Liver (tissue), 9 donors: ENCODE results near the gene LRRC27. TPM values are rescaled to one million over a fixed set of nuclear protein-coding genes. Genes with fewer than 3 reads are reported as not detected.

Experiments
- DNase-seq: peaks from one replicate; pipeline ENCODE4 v3.0.0-alpha.2; 2017; ENCODE audit warnings: low spot score
- H3K27ac ChIP-seq, 2 donors: one replicate each; pipeline ENCODE4 v1.7.0; 2013; ENCODE audit warnings: inconsistent platforms in 2 of 2, low read length in 2 of 2, control low read depth in 1 of 2, low read depth in 1 of 2, mild to moderate bottlenecking in 1 of 2
- H3K27me3 ChIP-seq, 4 donors: one replicate each; pipeline versions ENCODE4 v1.6.1 to v1.7.0; 2013; ENCODE audit warnings: low read length in 3 of 4, inconsistent platforms in 1 of 4, mild to moderate bottlenecking in 1 of 4, moderate library complexity in 1 of 4; ENCODE audit not compliant: control insufficient read depth in 4 of 4, insufficient read depth in 4 of 4
- H3K36me3 ChIP-seq, 4 donors: one replicate each; pipeline versions ENCODE4 v1.6.1 to v1.7.0; 2013; ENCODE audit warnings: low read length in 3 of 4, mild to moderate bottlenecking in 3 of 4, low read depth in 1 of 4, moderate library complexity in 1 of 4; ENCODE audit not compliant: control insufficient read depth in 4 of 4, insufficient read depth in 3 of 4
- H3K4me1 ChIP-seq, 4 donors: one replicate each; pipeline versions ENCODE4 v1.6.1 to v1.7.0; 2013; ENCODE audit warnings: low read length in 3 of 4, mild to moderate bottlenecking in 3 of 4, moderate library complexity in 1 of 4; ENCODE audit not compliant: control insufficient read depth in 4 of 4, insufficient read depth in 4 of 4
- H3K4me3 ChIP-seq, 3 donors: one replicate each; pipeline versions ENCODE4 v1.6.1 to v1.7.0; 2013; ENCODE audit warnings: low read length in 3 of 3, control low read depth in 1 of 3, low read depth in 1 of 3, mild to moderate bottlenecking in 1 of 3
- H3K9ac ChIP-seq, 2 donors: one replicate each; pipeline ENCODE4 v1.7.0; 2013; ENCODE audit warnings: low read length in 2 of 2, mild to moderate bottlenecking in 2 of 2, moderate library complexity in 2 of 2, control low read depth in 1 of 2, low read depth in 1 of 2
- H3K9me3 ChIP-seq, 4 donors: one replicate each; pipeline versions ENCODE4 v1.6.1 to v1.7.0; 2013; ENCODE audit warnings: low read length in 3 of 4; ENCODE audit not compliant: control insufficient read depth in 4 of 4
- ATF3 ChIP-seq: IDR thresholded peaks from 2 replicates; pipeline ENCODE4 v1.6.1; 2016; ENCODE audit warnings: antibody characterized with exemption
- CTCF ChIP-seq: fragments of 150-350 bp; IDR thresholded peaks from 2 replicates; pipeline ENCODE4 v1.5.1; 2017; ENCODE audit warnings: improper control_type of control experiment, low read depth, low read length; ENCODE audit not compliant: missing input control
- EGR1 ChIP-seq, 2 donors: IDR thresholded peaks; 2 replicates each; pipeline ENCODE4 v1.6.1; 2016 to 2018; ENCODE audit warnings: antibody characterized with exemption in 2 of 2, low read depth in 2 of 2
- FOXA1 ChIP-seq: IDR thresholded peaks from 2 replicates; pipeline ENCODE4 v1.6.1; 2016; ENCODE audit warnings: antibody characterized with exemption
- FOXA2 ChIP-seq: IDR thresholded peaks from 2 replicates; pipeline ENCODE4 v1.6.1; 2016; ENCODE audit warnings: antibody characterized with exemption
- GABPA ChIP-seq, 2 donors: IDR thresholded peaks in 1 of 2; conservative IDR thresholded peaks in 1 of 2; 2 replicates each; pipeline ENCODE4 v1.6.1; 2016; ENCODE audit warnings: antibody characterized with exemption in 2 of 2, mild to moderate bottlenecking in 1 of 2, moderate library complexity in 1 of 2
- HNF4A ChIP-seq, 2 donors: conservative IDR thresholded peaks; 2 replicates each; pipeline ENCODE4 v1.6.1; 2016; ENCODE audit warnings: antibody characterized with exemption in 2 of 2, mild to moderate bottlenecking in 2 of 2
- HNF4G ChIP-seq: IDR thresholded peaks from 2 replicates; pipeline ENCODE4 v1.6.1; 2016; ENCODE audit warnings: antibody characterized with exemption
- JUND ChIP-seq, 2 donors: IDR thresholded peaks; 2 replicates each; pipeline ENCODE4 v1.6.1; 2016; ENCODE audit warnings: antibody characterized with exemption in 2 of 2
- MAX ChIP-seq: IDR thresholded peaks from 2 replicates; pipeline ENCODE4 v1.6.1; 2016; ENCODE audit warnings: antibody characterized with exemption
- NR2F2 ChIP-seq: IDR thresholded peaks from 2 replicates; pipeline ENCODE4 v1.6.1; 2016; ENCODE audit warnings: antibody characterized with exemption
- RAD21 ChIP-seq, 2 donors: IDR thresholded peaks; 2 replicates each; pipeline ENCODE4 v1.6.1; 2016; ENCODE audit warnings: antibody characterized with exemption in 2 of 2, mild to moderate bottlenecking in 2 of 2
- SP1 ChIP-seq: IDR thresholded peaks from 2 replicates; pipeline ENCODE4 v1.6.1; 2018; ENCODE audit warnings: antibody characterized with exemption, mild to moderate bottlenecking
- TAF1 ChIP-seq: conservative IDR thresholded peaks from 2 replicates; pipeline ENCODE4 v1.6.1; 2016; ENCODE audit warnings: antibody characterized with exemption, mild to moderate bottlenecking
- YY1 ChIP-seq: IDR thresholded peaks from 2 replicates; pipeline ENCODE4 v1.6.1; 2016; ENCODE audit warnings: antibody characterized with exemption, mild to moderate bottlenecking
- ZBTB33 ChIP-seq: IDR thresholded peaks from 2 replicates; pipeline ENCODE4 v1.6.1; 2016; ENCODE audit warnings: antibody characterized with exemption
- WGBS: extraction: QIAGEN DNeasy Blood & Tissue Kit; methylation state at CpG from one replicate; pipeline ENCODE4 v1.1.7; 2013; 5-methylcytosine and 5-hydroxymethylcytosine counted together
- polyA plus RNA-seq, 2 donors: library from polyadenylated mRNA; stranded (reverse) in 1 of 2; unstranded in 1 of 2; fragments of 200-250 nt in 1 of 2; fragments of >200 nt in 1 of 2; fragmentation: Nextera tagmentation in 1 of 2; extraction: Ambion mirVana in 1 of 2; gene quantifications; one replicate each; pipeline versions ENCODE4 v1.2.1 to v1.2.3, GENCODE V29; 2013 to 2015
- total RNA-seq, 2 donors: library from RNA; depleted of rRNA; stranded (reverse); fragments of >200 nt; gene quantifications; one replicate each; pipeline ENCODE4 v1.2.3, GENCODE V29; 2014
- donor health status: healthy.
- donor health status: healthy.
- donor health status: healthy.
- donor health status: healthy.
- donor health status: healthy.

The LRRC27 gene
- total and polyA plus RNA-seq, 4 donors: 1.8 to 2.8 (median 2.6) TPM

- no peak for DNase-seq
- WGBS: 96% methylated on average over 1 of the region's 1 CpG
- Histone ChIP-seq H3K9me3 (no peaks in the 10 kb centered on the region), H3K27ac (no peak overlapping the region), H3K36me3 (no peaks in the 10 kb centered on the region), H3K4me3 (no peak overlapping the region), H3K27me3 (no peaks in the 10 kb centered on the region), H3K4me1 (peaks cover 0 to 2% (median 2%) of the 10 kb centered on the region in 4 donors), H3K9ac (no peak overlapping the region)
- TF ChIP-seq RAD21 (IDR thresholded peaks at IDR 0.05) (no peak), ZBTB33 (no peak), FOXA2 (no peak), ATF3 (no peak), TAF1 (no peak)
Measured at GRCh38 chr10:132324186-132324585, 7.8 kb upstream of the LRRC27 start.

- Histone ChIP-seq H3K27ac (no peak overlapping the region), H3K9ac (no peak overlapping the region), H3K9me3 (no peaks in the 10 kb centered on the region), H3K4me1 (peaks cover 2 to 12% (median 7%) of the 10 kb centered on the region in 4 donors), H3K4me3 (no peak overlapping the region), H3K27me3 (no peaks in the 10 kb centered on the region), H3K36me3 (no peaks in the 10 kb centered on the region)
- TF ChIP-seq YY1 (no peak), MAX (no peak), TAF1 (no peak), CTCF (no peak), RAD21 (IDR thresholded peaks at IDR 0.05) (no peak), JUND (IDR thresholded peaks at IDR 0.05) (no peak), HNF4A (conservative IDR thresholded peaks at IDR 0.05) (no peak), NR2F2 (no peak), FOXA1 (no peak), EGR1 (IDR thresholded peaks at IDR 0.05; ENCODE audit: low read depth in 2 of 2) (no peak), GABPA (IDR thresholded peaks at IDR 0.05 in 1 of 2, conservative IDR thresholded peaks at IDR 0.05 in 1 of 2) (no peak), FOXA2 (no peak), HNF4G (no peak), ZBTB33 (no peak), SP1 (no peak)
- WGBS: 93% methylated on average over 11 of the region's 11 CpGs
- no peak for DNase-seq
Measured at GRCh38 chr10:132326344-132326889, 5.6 kb upstream of the LRRC27 start.
